ENCODE data around the gene FRY.
A peak's percentile ranks its signal among the peaks of the same experiment; 100 is the strongest.

Gene FRY

DNA sequence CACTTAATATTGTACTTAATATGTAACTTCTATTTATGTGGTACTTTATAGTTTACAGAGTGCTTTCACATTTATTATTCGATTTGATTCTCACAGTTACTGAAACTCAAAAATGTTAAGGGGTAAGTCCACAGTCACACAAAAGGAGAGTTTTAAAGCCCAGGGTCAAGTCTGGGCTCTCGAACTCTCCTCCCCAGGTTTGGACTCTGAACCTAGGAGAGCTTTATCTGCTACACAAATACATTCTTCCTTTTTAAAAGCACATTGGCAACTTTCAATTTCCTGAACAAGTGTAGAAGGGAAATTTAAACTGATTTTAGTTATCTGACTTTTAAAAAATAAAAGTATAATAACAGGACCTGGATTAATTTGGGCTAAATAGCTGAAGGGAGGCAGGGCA is 144.4 kb downstream of the FRY start:
- no peak for DNase-seq (ENCODE audit: low read depth)

DNA sequence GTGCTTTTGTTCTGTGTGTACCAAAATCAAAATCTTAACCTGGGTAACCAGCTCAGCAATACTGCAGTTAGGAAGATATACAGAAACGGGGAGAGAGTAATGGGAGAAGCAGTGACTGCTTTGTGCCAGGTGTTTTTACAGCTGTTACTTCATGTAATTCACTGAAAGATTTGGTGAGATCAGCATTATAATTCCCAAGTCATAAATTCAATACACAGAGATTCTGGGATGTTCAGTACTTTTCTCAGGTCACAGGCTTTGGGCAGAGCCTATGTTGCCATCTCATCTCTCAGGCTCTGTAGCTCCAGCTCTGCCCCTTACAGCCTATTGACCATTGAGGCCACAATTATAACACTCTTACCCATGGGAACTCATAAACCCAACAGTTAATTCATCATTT is 145.1 kb downstream of the FRY start:
- DNase-seq (ENCODE audit: low read depth), result no peak

DNA sequence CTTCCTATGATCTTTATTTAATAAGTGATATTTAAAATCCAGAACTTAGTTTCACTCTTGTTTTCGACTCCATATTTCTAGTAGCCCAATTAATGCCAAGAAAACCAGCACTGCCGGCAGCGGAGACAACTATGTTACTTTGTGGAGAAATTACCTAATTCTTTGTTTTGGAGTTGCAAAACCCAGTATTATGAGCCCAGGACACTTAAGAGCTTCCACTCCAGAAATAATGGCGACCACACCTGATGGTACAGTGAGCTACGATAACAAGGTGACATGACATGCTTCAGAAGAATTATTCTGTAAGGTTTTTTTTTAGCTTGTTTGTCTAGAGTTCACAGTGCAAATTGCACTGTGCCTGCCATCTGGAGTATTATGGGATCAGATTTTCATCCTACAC is 147.2 kb downstream of the FRY start:
- no peak for DNase-seq (ENCODE audit: low read depth)

DNA sequence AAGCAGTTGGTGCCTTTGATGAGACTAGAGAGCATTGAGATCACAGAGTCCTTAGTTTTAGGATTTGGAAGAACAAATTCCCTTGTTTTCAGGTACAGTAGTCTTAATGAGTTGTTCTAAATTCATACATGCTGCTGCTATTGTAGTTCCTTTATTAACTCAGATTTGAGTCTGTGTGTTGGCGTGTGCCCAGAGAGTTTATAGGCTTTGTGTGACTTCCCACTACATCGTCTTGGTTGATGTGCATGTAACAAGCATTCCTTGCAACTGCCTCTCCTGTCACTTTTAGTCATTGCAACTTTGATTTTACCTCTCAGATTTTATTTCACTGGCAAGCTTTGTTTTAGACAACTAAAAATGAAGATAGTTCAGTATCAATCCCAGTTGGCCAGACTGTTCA is 148.1 kb downstream of the FRY start:
- DNase-seq (ENCODE audit: low read depth), result peak; percentile 31

DNA sequence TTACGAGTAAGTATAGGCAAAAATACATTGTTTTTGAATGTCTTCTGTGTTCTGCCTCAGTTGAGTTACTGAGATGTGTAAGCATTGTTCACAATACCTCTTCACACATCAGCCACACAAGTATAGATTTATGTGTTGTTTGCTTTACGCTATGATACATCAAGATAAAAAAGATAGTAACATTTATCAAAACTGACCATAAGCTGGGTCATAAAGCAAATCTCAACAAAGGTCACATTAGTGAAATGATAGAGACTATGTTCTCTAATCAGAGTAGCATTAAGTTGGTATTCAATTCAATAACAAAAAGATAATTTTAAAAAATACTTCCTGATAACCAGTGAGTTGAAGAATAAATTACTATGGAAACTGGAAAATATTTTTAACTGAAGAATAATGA is 156.1 kb downstream of the FRY start:
- no peak for DNase-seq (ENCODE audit: low read depth)

DNA sequence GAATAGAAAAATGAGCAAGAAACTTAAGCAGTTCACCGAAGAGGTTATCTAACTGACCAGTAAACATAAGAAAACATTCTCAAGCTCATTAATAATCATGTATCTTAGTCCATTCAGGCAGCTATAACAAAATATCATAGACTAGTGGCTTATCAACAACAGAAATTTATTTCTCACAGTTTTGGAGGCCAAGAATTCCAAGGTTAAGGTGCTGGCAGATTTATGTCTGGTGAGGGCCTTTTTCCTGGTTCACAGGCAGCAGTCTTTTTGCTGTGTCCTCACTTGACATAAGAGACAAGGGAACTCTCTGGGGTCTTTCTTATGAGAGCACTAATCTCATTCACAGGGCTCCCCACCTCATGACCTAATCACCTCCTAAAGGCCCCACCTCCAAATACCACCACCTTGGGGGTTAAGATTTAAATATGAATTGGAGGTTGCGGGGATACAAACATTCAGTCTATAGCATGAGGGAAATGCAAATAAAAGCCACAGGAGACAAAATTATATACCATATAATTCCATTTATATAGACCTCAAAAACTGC is 160.0 kb downstream of the FRY start:
- no peak for DNase-seq (ENCODE audit: low read depth)

DNA sequence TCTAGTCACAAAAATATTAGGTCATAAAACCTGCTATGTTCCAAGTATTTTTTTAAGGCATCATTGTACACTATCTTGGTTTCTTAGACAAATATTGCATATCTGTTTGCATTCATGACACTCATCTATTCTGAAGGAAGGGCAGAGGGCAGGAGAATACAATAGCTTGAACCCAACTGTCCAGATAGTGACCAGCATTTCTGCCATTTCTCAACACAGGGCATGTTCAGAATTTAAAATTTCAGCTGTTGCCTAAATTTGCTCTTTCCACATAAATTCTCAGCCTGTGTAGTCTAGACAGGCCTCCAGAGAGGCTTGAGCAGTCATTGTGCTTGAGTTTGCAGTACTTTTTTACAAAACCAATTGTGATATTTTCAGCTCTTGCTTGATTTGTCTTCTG is 164.1 kb downstream of the FRY start:
- no peak for DNase-seq (ENCODE audit: low read depth)

DNA sequence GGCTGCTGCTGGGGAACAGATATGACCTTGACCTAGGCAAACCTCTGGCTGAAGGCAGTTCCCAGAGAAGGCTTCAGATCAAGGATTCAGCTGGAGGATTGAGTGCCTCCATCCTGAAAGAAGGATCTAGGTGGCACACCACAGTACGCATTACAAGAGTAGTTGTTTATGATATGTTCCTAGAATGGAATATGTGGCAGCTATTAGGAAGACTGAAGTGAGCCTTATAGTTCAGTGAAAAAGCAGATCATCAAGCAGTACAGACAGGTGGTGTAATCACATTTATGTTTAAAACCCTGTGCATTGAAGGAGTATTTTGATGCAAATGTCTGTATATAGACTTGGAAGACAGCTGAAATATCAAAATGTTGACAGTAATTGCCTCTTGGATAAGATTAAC is 167.6 kb downstream of the FRY start:
- DNase-seq (ENCODE audit: low read depth), result no peak

DNA sequence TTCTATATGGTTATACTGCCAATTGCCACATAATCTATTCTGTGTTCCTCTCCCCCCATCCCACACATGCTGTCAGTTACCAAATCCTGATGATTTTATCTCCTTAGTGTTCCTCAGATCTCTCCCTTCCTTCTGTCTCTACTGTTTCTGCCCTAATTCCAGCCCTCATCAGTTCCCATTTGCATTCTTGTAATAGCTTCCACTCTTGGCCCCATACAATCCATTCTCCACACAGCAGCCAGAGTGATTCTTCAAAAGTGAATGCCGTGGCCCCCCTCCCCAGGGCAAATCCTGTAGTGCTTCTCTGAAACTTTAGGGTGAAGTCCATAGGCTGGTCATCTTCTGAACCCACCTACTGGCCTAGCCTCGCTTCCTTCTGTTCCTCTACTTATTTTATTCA is 169.2 kb downstream of the FRY start:
- DNase-seq (ENCODE audit: low read depth), result peak; percentile 76

DNA sequence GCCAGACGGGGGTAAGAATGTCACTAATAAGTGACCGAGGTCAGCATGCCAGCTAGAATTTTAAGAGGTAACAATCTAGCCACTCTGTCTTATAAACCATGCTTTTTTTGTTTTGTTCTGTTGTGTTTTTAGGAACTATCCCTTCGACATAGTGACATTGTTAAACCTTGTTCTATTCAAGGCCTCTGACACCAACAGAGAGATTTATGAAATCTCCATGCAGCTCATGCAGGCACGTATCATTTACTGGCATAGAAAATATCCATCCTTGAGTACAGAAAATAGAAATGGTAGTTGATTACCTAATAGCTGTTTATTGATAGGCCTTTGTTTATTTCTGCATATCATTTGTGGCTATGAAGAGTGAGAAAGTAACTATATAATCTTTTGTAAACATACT is 170.2 kb downstream of the FRY start:
- DNase-seq (ENCODE audit: low read depth), result no peak

DNA sequence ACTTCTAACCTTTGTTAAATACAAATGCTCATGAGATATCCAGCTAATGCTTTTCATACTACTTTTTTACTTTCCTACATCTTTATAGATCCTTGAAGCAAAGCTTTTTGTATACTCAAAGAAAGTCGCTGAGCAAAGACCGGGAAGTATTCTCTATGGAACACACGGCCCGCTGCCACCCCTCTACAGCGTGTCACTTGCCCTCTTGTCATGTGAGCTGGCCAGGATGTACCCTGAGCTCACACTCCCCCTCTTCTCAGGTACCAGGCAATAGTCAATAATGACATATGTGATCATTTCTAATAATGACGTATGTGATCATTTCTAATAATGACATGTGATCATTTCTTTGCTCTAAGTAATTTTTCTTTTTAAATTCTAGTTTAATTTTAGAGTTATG is 170.7 kb downstream of the FRY start:
- DNase-seq (ENCODE audit: low read depth), result no peak

DNA sequence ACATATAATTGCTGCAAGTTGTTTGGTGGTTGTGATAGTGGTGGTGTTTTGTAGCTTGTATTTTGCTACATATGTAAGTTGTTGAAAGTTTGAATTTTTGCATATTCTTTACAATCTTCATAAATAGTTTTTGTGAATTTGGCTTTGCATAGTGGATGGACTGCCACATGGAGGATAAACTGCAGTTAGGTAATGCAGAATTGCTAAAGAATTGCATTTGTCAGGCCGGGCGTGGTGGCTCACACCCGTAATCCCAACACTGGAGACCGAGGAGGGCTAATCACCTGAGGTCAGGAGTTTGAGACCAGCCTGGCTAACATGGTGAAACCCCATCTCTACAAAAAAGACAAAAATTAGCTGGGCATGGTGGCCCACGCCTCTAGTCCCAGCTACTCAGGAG is 171.6 kb downstream of the FRY start:
- DNase-seq (ENCODE audit: low read depth), result no peak

DNA sequence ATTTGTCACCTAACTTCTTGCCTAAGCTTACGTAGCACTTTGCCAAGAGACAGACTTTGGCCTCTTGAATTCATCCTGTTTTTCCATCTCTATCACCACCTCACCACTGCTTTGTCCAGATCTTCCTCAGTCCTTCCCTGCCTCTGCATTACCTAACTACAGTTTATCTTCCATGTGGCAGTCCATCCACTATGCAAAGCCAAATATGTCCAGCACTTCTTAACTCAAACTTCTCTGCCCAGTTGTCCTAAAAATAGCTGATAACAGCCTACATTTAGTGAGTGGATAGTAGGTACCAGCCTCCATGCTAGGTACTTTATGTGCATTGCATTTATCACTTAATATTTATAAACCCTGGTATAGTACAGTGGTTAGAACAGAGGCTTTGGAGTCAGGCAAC is 172.2 kb downstream of the FRY start:
- DNase-seq (ENCODE audit: low read depth), result no peak

DNA sequence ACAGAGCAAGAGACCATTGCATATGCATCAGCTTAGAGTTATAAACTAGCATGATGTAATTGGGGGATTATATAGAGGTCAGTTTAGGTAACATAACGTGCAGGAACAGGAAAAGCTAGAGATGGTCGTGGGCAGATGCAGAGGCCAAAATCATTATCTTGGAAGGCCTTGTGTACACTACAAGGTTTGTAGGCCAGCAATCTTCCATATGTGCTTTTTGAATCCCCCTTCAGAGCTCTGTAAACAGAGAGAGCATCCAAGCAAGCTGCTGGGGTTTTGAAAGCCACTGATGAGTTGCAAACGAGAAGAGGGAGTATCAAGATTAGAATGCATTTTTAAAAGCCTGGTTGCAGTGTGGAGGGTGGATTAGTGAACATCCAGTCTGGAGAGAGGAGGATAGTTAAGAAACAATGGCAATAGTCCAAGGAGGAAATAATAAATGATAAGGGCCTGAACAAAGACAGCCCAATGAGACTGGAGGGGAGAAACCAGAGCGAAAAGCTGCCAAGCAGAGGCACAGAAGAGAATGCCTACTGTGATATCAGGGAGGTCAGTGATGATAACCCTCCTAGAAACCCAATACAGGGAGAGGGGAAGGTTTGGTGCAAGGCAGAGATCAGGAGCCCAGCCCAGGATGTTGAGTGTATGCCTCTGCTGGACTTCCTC is 174.0 kb downstream of the FRY start:
- no peak for DNase-seq (ENCODE audit: low read depth)

DNA sequence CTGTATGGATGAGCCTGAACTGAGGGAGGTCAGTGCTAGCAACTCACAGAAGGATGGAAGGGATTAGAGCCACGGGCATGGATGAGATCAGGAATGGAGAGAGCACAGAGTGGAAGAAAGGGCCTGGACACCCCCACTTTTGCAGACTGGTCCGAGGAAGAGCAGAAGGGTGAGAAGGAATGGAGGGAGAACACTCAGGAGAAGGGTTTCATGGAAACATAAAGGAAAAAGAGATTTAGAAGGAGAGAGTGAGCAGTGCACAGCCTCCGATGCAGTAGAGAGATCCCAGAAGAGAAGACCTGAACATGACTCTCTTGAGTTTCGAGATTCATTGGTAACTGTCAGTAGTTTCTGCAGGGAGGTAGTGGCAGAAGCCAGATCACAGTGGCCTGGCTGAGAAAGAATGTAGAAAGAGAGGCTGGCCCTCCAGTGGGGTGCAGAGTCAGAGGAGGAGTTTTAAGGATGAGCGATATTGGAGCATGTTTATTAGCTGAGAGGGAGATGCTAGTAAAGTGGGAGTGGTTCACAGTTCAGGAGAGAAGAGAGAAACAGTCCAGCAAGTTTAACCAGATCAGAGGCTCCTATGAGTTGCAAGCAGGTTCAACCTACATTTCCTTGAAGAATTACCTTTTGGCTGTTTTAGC is 174.6 kb downstream of the FRY start:
- DNase-seq (ENCODE audit: low read depth), result peak; percentile 64

DNA sequence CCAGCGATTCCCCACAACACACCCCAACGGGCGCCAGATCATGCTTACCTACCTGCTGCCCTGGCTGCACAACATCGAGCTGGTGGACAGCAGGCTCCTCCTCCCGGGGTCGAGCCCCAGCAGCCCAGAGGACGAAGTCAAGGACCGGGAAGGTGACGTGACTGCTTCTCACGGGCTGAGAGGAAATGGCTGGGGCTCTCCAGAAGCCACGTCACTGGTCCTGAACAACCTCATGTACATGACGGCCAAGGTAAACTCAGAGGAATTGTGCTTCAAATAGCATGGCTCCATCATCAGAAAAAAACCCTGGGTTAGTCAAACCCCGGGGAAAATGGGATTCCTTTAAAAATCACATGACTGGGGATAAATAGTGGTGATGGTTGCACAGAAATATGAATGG is 177.3 kb downstream of the FRY start:
- DNase-seq (ENCODE audit: low read depth), result no peak

DNA sequence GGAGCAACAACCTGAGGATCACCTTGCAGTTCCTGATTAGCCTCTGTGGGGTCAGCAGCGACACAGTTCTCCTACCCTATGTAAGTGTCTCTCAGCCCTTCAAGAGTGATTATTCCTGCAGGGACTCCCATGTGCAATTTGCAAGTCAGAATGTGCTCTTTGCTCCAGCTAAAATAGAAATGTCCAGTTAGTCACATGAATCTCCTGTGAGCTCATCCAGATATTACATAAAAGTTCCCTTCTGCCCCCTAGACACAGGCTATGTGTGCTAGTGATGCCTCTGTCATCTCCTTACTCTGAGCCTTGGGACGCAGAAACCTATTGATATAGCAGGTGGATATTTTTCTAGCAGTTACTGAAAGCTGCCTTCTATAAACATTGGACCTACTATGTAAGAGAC is 178.1 kb downstream of the FRY start:
- DNase-seq (ENCODE audit: low read depth), result peak; percentile 46

DNA sequence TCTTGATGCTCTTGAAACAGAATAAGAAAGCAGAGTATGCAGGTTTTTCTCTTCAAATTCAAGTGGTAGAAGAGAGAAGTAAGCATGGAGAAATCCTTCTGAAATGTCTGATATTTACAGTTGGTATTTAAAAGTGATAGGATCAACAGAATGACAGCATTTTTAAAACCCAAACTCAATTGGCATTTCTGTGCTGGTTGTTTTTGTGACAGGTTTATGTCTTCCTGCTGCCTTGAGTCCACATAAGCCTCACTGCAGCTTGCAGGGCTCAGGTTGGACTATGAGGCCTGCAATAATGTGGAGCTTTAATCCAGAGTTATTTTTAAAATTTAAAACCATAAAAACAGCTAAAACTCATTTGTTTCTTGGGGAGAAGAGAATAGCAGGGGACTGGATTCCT is 178.5 kb downstream of the FRY start:
- DNase-seq (ENCODE audit: low read depth), result peak; percentile 40

DNA sequence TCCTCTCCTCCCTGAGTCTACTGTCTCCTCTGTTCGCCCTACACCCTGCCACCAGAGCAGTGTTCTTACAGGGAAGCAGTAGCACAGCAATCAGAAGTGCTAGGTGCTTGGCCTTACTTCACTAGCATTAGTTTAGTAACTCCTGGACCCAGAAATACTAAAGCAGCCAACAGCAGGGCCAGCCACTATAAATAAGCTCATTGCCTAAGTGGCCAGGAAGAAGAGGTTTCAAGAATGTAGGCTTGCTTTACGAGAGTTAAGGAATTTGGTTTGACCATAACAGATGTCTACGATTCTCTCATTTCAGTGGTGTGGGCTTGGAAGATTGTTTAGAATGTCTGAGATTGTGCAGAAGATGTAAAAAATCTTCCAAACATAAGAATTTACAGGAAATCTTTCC is 180.2 kb downstream of the FRY start:
- peak; percentile 99 for DNase-seq (ENCODE audit: low read depth)

DNA sequence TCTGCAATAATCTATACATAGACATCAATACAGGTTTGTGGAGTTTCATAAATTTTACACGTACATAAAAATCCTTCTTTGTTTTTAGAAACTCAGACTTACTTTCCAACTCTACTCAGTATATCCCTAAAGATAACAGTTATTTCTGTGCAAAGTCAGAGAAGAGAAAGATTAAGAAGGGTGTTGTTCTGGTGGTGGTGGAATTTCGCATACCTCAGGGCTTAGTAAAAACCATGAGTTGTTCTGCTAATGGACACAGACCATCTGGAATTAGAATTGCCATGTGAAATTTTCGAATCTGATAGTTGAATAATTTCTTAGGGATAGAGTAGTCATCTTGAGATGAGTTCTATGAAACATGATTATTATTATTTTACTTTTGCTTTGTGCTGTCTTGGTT is 180.8 kb downstream of the FRY start:
- DNase-seq (ENCODE audit: low read depth), result peak; percentile 89

DNA sequence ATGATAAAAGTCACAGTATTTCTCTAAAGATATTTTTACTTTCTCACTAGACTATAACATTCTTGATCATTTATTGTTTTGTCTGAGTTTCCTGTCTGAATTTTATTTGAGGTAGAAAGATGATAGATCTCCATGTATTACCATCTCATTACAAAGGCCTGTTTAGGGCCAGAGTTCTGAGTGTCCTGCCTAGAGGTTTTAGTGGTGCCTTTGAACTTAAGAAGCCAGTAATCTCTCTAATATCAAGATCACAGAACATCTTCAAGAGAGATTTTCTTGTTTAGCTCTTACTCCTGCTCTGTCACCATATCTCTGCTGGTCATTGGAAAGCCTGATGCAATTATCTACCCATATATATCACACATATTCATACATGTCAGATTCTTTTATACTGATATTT is 182.1 kb downstream of the FRY start:
- DNase-seq (ENCODE audit: low read depth), result no peak

DNA sequence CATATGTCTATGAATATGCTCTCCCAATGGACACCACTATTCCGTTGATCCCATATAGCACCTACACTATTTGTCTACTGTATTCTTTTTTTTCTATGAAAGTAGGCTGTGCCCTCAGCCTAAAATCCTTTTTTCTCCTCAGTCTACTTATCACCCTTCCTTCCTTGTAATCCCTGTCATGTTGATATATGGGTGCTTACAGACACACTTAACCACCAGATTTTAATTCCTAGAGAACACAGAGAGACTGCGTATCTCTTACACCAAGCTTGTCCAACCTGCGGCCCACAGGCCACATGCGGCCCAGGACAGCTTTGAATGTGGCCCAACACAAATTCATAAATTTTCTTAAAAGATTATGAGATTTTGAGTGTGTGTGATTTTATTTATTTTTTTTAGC is 182.5 kb downstream of the FRY start:
- DNase-seq (ENCODE audit: low read depth), result no peak

DNA sequence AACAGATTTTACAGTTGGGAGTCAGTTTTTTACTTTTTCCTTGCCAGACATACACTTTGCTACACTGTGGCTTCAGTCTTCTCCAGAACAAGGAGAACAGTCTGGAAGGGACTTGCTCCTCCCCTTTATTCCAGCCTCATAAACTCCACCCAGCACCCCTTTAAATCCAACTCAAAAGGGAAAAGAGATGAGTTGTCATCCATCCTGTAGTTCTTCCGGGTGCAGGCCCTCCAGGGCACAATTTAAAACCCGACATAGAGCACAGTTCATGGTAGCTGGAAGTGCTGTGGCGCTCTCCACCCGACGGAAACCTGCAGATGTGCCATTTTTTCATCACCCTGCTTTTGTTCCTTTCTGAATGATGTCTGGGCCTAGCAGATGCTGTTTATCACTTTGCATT is 184.7 kb downstream of the FRY start:
- no peak for DNase-seq (ENCODE audit: low read depth)

DNA sequence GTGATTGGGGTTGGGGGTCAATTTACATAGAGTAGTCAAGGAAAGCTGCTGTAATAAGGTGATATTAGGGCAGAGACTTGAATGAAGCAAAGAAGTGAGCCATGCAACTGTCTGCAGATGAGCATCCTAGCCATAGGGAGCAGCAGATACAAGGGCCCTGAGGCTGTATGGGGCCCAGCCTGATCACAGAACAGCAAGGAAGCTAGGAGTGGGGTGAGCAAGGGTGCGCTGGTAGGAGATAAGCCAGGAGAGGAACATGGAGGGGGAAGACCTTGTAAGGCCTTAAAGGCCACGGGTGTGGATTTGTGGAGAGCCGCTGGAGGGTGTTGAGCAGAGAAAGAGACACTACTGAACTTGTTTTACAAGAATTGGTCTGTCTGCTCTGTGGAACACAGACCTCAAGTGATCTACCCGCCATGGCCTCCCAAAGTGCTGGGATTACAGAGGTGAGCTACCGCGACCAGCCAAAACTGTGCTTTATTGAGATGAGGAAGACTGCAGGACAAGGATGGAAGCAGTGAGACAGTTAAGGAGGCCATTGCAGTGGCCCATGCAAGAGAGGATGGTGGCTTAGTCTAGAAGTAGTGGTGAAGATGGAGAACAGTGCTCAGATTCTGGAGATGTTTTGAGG is 190.6 kb downstream of the FRY start:
- no peak for DNase-seq (ENCODE audit: low read depth)

Measured in EH (cell line).